ENCODE data around the gene NEK10. TPM values are rescaled to one million over a fixed set of nuclear protein-coding genes. Genes with fewer than 3 reads are reported as not detected.
A peak's percentile ranks its signal among the peaks of the same experiment; 100 is the strongest.

The NEK10 gene
- total and polyA plus RNA-seq, 2 of the 4 experiments (the other 2 are of a cell fraction): 2.2 to 6.6 TPM

GRCh38 chr3:27133060-27133459 is 236.1 kb downstream of the NEK10 start (continued):
- TF ChIP-seq CTCF (conservative IDR thresholded peaks at IDR 0.05; ENCODE audit: low read depth, low read length) (no peak), SMC3 (IDR thresholded peaks at IDR 0.05; ENCODE audit: low read depth, low read length) (no peak)

GRCh38 chr3:27130796-27131195 is 238.4 kb downstream of the NEK10 start:
- dilution Hi-C loops (cut with HindIII; ENCODE audit: low sequenced_read_pairs, unreplicated experiment) (no loop called here), in situ Hi-C loops (cut with MboI; ENCODE audit: low sequenced_read_pairs) (loop anchor here (10.0 kb wide), 4 partner anchors 124 to 554 kb away; partner anchors contain the start of gene NEK10), intact Hi-C loops (cut with micrococcal nuclease) (loop anchor here (5.0 kb wide), 1 partner anchor 232 kb away; no protein-coding TSS in a partner anchor)
- Histone ChIP-seq H3K4me2 (ENCODE audit: low read depth, low read length) (no peak overlapping the region), H3K4me1 (ENCODE audit: control insufficient read depth, insufficient read depth, low read length) (no peaks in the 10 kb centered on the region), H2BK5ac (ENCODE audit: low read depth, low read length, poor library complexity, severe bottlenecking) (no peak overlapping the region), H3K9ac (ENCODE audit: low read depth, low read length) (no peak overlapping the region), H3K23ac (ENCODE audit: low read depth, low read length) (no peak overlapping the region), H3K4ac (ENCODE audit: low read depth, low read length) (no peak overlapping the region), H3K18ac (ENCODE audit: low read depth, low read length) (no peak overlapping the region), H2BK120ac (ENCODE audit: low read depth, low read length) (no peak overlapping the region), H3K56ac (ENCODE audit: extremely low read depth, insufficient read depth, low read length) (no peak overlapping the region), H4K91ac (ENCODE audit: insufficient read depth, low read depth, low read length) (no peak overlapping the region), H3K4me3 (ENCODE audit: insufficient read depth, low read depth, low read length) (no peak overlapping the region), H3K27ac (ENCODE audit: insufficient read depth, low read length) (no peak overlapping the region), H2AK9ac (replicated peaks; ENCODE audit: low read depth, low read length, poor library complexity) (no peak overlapping the region), H3K9me1 (ENCODE audit: insufficient read depth, low read length) (no peaks in the 10 kb centered on the region), H4K8ac (ENCODE audit: low read depth in 2 of 2, low read length in 2 of 2) (no peak overlapping the region), H2BK20ac (ENCODE audit: low read depth, low read length) (no peak overlapping the region), H3K14ac (replicated peaks; ENCODE audit: low read depth, low read length) (no peak overlapping the region), H2AFZ (replicated peaks; ENCODE audit: low read length, poor library complexity) (no peak overlapping the region), H3K9me3 (ENCODE audit: control insufficient read depth, insufficient read depth, low read length) (no peaks in the 10 kb centered on the region), H4K20me1 (ENCODE audit: insufficient read depth, low read length) (no peaks in the 10 kb centered on the region), H3K27me3 (ENCODE audit: control insufficient read depth, insufficient read depth, low read length) (no peaks in the 10 kb centered on the region), H2BK15ac (ENCODE audit: low read depth, low read length) (no peak overlapping the region), H3K79me1 (ENCODE audit: low read depth in 1 of 2, low read length in 2 of 2) (no peaks in the 10 kb centered on the region), H4K5ac (ENCODE audit: low read depth, low read length) (no peak overlapping the region), H3K36me3 (ENCODE audit: control insufficient read depth, insufficient read depth, low read length) (no peaks in the 10 kb centered on the region), H2AK5ac (ENCODE audit: low read depth, low read length) (no peak overlapping the region)
- DNase-seq: no peak
- ChIA-PET POLR2A (ENCODE audit: unreplicated experiment) (no interaction called here), CTCF (interaction anchor here (1.2 to 1.5 kb wide), 2 partner anchors 123 to 149 kb away, joined by 3 to 9 read pairs; no protein-coding TSS in a partner anchor)
- WGBS, 2 experiments (ENCODE audit: extremely low coverage in 2 of 2, insufficient read length in 1 of 2): no CpG with 5 or more reads among the region's 1 CpG
- ATAC-seq (ENCODE audit: low read depth): peak; percentile 30; the same call in 1 of the 2 replicates
- no TSS peak for BruUV-seq (replicated peaks)
- TF ChIP-seq NFE2L2 (IDR thresholded peaks at IDR 0.05; ENCODE audit: low read depth, low read length) (no peak), RCOR1 (IDR thresholded peaks at IDR 0.05; ENCODE audit: insufficient replicate concordance, low read length) (no peak), USF2 (IDR thresholded peaks at IDR 0.05; ENCODE audit: low read depth, low read length) (no peak), MXI1 (IDR thresholded peaks at IDR 0.05; ENCODE audit: borderline replicate concordance, low read depth, low read length) (no peak), FOS (IDR thresholded peaks at IDR 0.05; ENCODE audit: low read depth, low read length) (no peak), RFX5 (IDR thresholded peaks at IDR 0.05; ENCODE audit: low read depth, low read length) (no peak)
